GM13977 (cell line): Measurements from ENCODE around the gene BMERB1.
"Not testable (repeated sequence)": the region's sequence is repeated elsewhere in the genome, so short reads cannot be mapped to it uniquely, and the experiment has no call there.

Experiments used
- DNase-seq: peaks from one replicate; pipeline ENCODE4 v3.0.0; 2012; ENCODE audit warnings: low spot score
- in situ Hi-C: fragments of 300-500 bp; cut with MboI; formaldehyde crosslinking; loops from one replicate; pipeline ENCODE4 v1.12.0; 2022; ENCODE audit warnings: low sequenced_read_pairs, low pct_unique_long_range_greater_than_20kb, mixed read lengths, inconsistent platforms; ENCODE audit not compliant: unreplicated experiment
- TF ChIP-seq, protein P1 (sequence below): IDR thresholded peaks from 2 replicates; pipeline ENCODE4 v1.5.1; 2012; ENCODE audit warnings: mild to moderate bottlenecking, control low read depth; ENCODE audit not compliant: insufficient read depth; ENCODE audit errors: extremely low read depth, missing control alignments

BMERB1 gene

DNA sequence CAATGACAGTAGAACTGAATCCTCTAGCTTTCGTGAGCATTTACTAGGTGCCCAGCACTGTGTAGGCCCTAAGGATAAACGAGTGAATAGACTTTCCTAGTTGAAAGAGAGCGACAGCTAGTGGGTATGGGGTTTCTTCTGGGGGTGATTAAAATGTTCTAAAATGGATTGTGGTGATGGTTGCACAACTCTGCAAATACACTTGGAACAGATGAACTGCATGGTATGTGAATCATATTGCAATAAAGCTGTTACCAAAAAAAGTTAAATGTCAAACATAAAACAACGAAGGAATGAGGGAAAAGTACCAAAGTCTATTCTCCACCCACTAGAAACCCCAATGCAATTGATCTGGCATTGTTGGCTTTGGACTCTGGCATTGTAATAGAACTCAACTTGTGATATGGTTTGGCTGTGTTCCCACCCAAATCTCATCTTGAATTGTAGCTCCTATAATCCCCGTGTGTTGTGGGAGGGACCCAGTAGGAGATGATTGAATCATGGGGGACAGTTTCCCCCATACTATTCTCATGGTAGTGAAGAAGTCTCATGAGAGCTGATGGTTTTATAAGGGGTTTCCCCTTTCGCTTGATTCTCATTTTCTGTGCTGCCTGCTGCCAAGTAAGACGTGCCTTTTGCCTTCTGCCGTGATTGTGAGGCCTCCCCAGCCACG is 138.1 kb downstream of the BMERB1 start:
- TF ChIP-seq, protein P1, sequence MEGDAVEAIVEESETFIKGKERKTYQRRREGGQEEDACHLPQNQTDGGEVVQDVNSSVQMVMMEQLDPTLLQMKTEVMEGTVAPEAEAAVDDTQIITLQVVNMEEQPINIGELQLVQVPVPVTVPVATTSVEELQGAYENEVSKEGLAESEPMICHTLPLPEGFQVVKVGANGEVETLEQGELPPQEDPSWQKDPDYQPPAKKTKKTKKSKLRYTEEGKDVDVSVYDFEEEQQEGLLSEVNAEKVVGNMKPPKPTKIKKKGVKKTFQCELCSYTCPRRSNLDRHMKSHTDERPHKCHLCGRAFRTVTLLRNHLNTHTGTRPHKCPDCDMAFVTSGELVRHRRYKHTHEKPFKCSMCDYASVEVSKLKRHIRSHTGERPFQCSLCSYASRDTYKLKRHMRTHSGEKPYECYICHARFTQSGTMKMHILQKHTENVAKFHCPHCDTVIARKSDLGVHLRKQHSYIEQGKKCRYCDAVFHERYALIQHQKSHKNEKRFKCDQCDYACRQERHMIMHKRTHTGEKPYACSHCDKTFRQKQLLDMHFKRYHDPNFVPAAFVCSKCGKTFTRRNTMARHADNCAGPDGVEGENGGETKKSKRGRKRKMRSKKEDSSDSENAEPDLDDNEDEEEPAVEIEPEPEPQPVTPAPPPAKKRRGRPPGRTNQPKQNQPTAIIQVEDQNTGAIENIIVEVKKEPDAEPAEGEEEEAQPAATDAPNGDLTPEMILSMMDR, result no peak
- no peak for DNase-seq
- in situ Hi-C loops, result no loop called here

DNA sequence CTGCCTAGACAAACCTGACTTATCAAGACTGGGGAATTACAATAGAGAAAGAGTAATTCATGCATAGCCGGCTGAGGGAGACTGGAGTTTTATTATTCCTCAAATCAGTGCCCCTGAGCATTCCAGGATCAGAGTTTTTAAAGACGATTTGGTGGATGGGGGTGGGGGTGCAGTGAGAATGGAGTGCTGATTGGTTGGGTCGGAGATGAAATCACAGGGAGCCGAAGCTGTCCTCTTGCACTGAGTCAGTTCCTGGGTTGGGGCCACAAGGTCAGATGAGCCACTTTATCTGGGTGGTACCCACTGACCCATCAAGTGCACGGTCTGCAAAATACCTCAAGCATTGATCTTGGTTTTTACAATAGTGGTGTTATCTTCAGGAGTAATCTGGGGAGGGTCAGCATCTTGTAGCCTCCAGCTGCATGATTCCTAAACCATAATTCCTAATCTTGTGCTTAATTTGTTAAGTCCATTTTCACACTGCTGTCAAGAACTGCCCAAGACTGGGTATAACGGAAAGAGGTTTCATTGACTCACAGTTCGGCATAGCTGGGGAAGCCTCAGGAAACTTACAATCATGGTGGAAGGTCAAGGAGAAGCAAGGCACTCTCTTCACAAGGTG is 139.0 kb downstream of the BMERB1 start:
- no peak for DNase-seq
- in situ Hi-C loops, result no loop called here
- TF ChIP-seq, protein P1, result no peak

DNA sequence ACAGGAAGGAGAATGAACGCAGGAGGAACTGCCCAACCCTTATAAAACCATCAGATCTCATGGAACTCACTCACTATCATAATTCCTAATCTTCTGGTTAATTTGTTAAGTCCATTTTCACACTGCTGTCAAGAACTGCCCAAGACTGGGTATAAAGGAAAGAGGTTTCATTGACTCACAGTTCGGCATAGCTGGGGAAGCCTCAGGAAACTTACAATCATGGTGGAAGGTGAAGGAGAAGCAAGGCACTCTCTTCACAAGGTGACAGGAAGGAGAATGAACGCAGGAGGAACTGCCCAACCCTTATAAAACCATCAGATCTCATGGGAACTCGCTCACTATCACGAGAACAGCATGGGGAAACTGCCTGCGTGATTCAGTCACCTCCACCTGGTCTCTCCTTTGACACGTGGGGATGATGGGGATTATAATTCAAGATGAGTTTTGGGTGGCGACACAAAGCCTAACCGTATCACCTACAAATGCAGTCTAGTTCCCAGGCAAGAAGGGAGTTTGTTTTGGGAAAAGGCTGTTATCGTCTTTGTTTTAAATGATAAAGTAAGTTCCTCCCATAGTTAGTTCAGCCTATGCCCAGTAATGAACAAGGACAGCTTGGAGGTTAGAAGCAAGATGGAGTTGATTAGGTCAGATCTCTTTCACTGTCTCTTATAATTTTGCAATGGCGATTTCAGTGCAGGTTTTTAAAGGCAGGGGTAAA is 139.7 kb downstream of the BMERB1 start:
- in situ Hi-C loops, DNase-seq: not testable (repeated sequence)

GRCh38 chr16:15574614-15574948 is 140.2 kb downstream of the BMERB1 start:
- TF ChIP-seq, protein P1, result no peak
- in situ Hi-C loops, result no loop called here
- DNase-seq, result no peak

GRCh38 chr16:15575293-15576049 is 141.1 kb downstream of the BMERB1 start:
- in situ Hi-C loops, result no loop called here
- DNase-seq, result no peak
- TF ChIP-seq, protein P1, result no peak

DNA sequence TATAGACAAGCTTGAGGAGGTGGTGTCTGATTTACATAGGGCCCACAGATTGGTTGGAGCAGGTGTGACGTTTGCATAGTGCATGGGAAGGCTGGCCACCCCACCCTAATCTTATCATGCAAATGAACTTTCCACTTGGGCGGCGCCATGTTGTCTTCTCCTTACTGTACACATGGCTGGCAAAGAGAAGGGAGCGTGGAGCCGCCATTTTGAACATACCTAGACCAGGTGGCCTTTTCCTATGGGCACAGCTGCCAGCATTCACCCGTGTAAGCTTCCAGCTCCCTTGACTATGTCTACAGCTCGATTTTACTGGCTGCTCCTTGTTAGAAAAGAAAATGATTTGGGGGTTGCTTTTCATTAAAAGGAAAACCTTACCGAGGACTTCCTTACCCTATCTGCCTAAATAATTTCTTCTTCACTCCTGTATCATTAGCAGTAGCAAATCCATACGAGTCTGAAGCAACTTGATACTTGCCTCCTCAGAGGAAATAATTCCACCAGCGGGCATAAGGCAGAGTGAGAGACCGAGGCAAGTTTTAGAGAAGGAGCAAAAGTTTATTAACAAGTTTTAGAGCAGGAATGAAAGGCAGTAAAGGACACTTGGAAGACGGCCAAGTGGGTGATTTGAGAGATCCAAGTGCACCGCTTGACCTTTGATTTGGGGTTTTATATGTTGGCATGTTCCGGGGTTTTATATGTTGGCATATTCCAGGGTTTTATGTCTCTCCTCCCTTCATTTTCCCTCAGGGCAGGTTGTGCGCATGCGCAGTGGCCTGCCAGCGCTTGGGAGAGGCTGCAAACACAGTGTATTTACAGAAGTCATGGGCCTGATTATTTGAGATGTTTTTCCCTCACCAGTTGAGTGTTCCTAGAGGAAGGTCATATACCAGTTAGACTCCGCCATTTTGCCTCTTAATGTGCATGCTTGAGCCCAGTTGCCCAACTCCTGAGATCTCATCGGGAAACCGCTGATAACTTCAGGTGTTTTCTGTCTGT is 142.9 kb downstream of the BMERB1 start:
- in situ Hi-C loops, result no loop called here

More for the DNA sequence above, 142.9 kb downstream of the BMERB1 start:
- no peak for DNase-seq
- TF ChIP-seq, protein P1, result no peak
